H1 (cell line): ENCODE measurements around the gene PEX26. TPM values are rescaled to one million over a fixed set of nuclear protein-coding genes. Genes with fewer than 3 reads are reported as not detected.
"Not testable (repeated sequence)": the region's sequence is repeated elsewhere in the genome, so short reads cannot be mapped to it uniquely, and the experiment has no call there.

Experiments
- CTCF ChIA-PET: fragments of 300-600 bp; sonication (Branson Sonifier 250); formaldehyde crosslinking; loops from one replicate; lab custom pipeline; 2021; ENCODE audit not compliant: partially characterized antibody; lab: Charles Lee
- POLR2A ChIA-PET: fragments of 300-600 bp; sonication (Branson Sonifier 250); formaldehyde crosslinking; loops from one replicate; lab custom pipeline; 2021; ENCODE audit warnings: inconsistent platforms; ENCODE audit not compliant: partially characterized antibody; lab: Charles Lee
- DNase-seq, 2 experiments: peaks; one replicate each; pipeline versions ENCODE4 v3.0.0 to v3.0.0-alpha.2; 2010 to 2022; ENCODE audit warnings: low spot score in 2 of 2, low read depth in 1 of 2, mixed read lengths in 1 of 2
- FAIRE-seq: peaks from 2 replicates; lab custom pipeline; 2011; peaks lifted over from hg19 to GRCh38; lab: Jason Lieb, UNC
- H2AFZ ChIP-seq: 2 replicates; pipeline ENCODE4 v1.8.1; 2012; ENCODE audit warnings: low read length, inconsistent platforms
- H2AK5ac ChIP-seq: 2 replicates; pipeline ENCODE4 v1.6.1; 2013; ENCODE audit warnings: low read depth, low read length
- H2BK120ac ChIP-seq: replicated peaks from 2 replicates; pipeline ENCODE3; 2013; ENCODE audit warnings: low read depth, low read length, inconsistent platforms
- H2BK12ac ChIP-seq: 2 replicates; pipeline ENCODE4 v1.6.1; 2013; ENCODE audit warnings: low read depth, low read length
- H2BK15ac ChIP-seq: 2 replicates; pipeline ENCODE4 v1.6.1; 2013; ENCODE audit warnings: low read length
- H2BK20ac ChIP-seq: 2 replicates; pipeline ENCODE4 v1.6.1; 2013; ENCODE audit warnings: low read length
- H2BK5ac ChIP-seq: 2 replicates; pipeline ENCODE4 v1.6.1; 2013; ENCODE audit warnings: low read depth, low read length
- H3K14ac ChIP-seq: 2 replicates; pipeline ENCODE4 v1.6.1; 2013; ENCODE audit warnings: inconsistent platforms; ENCODE audit not compliant: insufficient read length
- H3K18ac ChIP-seq: 2 replicates; pipeline ENCODE4 v1.6.1; 2013; ENCODE audit warnings: low read length; ENCODE audit errors: extremely low read depth
- H3K23ac ChIP-seq: 2 replicates; pipeline ENCODE4 v1.6.1; 2013; ENCODE audit warnings: inconsistent platforms; ENCODE audit not compliant: insufficient read length
- H3K23me2 ChIP-seq: 2 replicates; pipeline ENCODE4 v1.6.1; 2013; ENCODE audit warnings: low read depth, low read length
- H3K27ac ChIP-seq: 2 replicates; pipeline ENCODE4 v1.6.1; 2011; ENCODE audit warnings: low read depth, low read length, inconsistent platforms
- H3K27me3 ChIP-seq, 4 experiments: replicated peaks in 1 of 4; 1 replicate in 1 of 4; 2 replicates in 3 of 4; pipeline versions ENCODE4 v1.6.1 to v1.8.1; 2011 to 2013; ENCODE audit warnings: low read length in 3 of 4, mild to moderate bottlenecking in 3 of 4, inconsistent platforms in 2 of 4, mixed read lengths in 2 of 4, moderate library complexity in 1 of 4; ENCODE audit not compliant: control insufficient read depth in 3 of 4, insufficient read depth in 3 of 4; ENCODE audit errors: extremely low read depth in 1 of 4
- H3K36me3 ChIP-seq, 4 experiments: 2 replicates each; pipeline versions ENCODE4 v1.6.1 to v1.8.1; 2011 to 2013; ENCODE audit warnings: mild to moderate bottlenecking in 4 of 4, low read length in 3 of 4, moderate library complexity in 2 of 4, control low read depth in 1 of 4, inconsistent platforms in 1 of 4; ENCODE audit not compliant: insufficient read depth in 4 of 4, control insufficient read depth in 2 of 4
- H3K4ac ChIP-seq: replicated peaks from 2 replicates; pipeline ENCODE3; 2013; ENCODE audit warnings: low read length, low read depth, mixed read lengths, inconsistent platforms; ENCODE audit not compliant: insufficient read length
- H3K4me1 ChIP-seq, 4 experiments: replicated peaks in 1 of 4; 1 replicate in 1 of 4; 2 replicates in 3 of 4; pipeline versions ENCODE4 v1.6.1 to v1.8.1; 2011 to 2013; ENCODE audit warnings: low read length in 3 of 4, inconsistent platforms in 2 of 4, mixed read lengths in 1 of 4; ENCODE audit not compliant: insufficient read depth in 4 of 4, control insufficient read depth in 3 of 4
- H3K4me2 ChIP-seq, 2 experiments: 2 replicates each; pipeline versions ENCODE4 v1.6.1 to v1.8.1; 2011 to 2013; ENCODE audit warnings: low read depth in 2 of 2, low read length in 2 of 2, control low read depth in 1 of 2, inconsistent platforms in 1 of 2, mild to moderate bottlenecking in 1 of 2; ENCODE audit not compliant: insufficient read depth in 1 of 2
- H3K4me3 ChIP-seq, 4 experiments: fragments of 200-600, 300-600 bp in 1 of 4; sonication (generic), shearing (Covaris generic), sonication (Bioruptor Twin) in 1 of 4; 2 replicates each; pipeline versions ENCODE4 v1.5.1 to v1.8.1; 2011 to 2016; ENCODE audit warnings: low read length in 4 of 4, low read depth in 3 of 4, control low read depth in 2 of 4, inconsistent platforms in 2 of 4, mild to moderate bottlenecking in 2 of 4, mixed read lengths in 1 of 4, moderate library complexity in 1 of 4; ENCODE audit not compliant: insufficient read depth in 2 of 4; ENCODE audit errors: extremely low read depth in 1 of 4
- H3K56ac ChIP-seq: replicated peaks from 2 replicates; pipeline ENCODE3; 2013; ENCODE audit warnings: low read depth, mild to moderate bottlenecking, mixed read lengths, low read length, inconsistent platforms; ENCODE audit not compliant: insufficient read length
- H3K79me1 ChIP-seq: 2 replicates; pipeline ENCODE4 v1.6.1; 2013; ENCODE audit warnings: low read depth, low read length, control low read depth
- H3K79me2 ChIP-seq, 2 experiments: 2 replicates each; pipeline versions ENCODE4 v1.6.1 to v1.8.1; 2012 to 2013; ENCODE audit warnings: low read length in 2 of 2, mild to moderate bottlenecking in 2 of 2, inconsistent platforms in 1 of 2; ENCODE audit not compliant: insufficient read depth in 2 of 2, control insufficient read depth in 1 of 2
- H3K9ac ChIP-seq, 4 experiments: replicated peaks in 1 of 4; 1 replicate in 1 of 4; 2 replicates in 3 of 4; pipeline versions ENCODE4 v1.6.1 to v1.8.1; 2011 to 2013; ENCODE audit warnings: low read depth in 3 of 4, low read length in 3 of 4, control low read depth in 2 of 4, mild to moderate bottlenecking in 2 of 4, moderate library complexity in 2 of 4, inconsistent platforms in 1 of 4; ENCODE audit errors: extremely low read depth in 1 of 4
- H3K9me3 ChIP-seq, 2 experiments: 2 replicates each; pipeline versions ENCODE4 v1.6.1 to v1.8.1; 2012 to 2013; ENCODE audit warnings: mild to moderate bottlenecking in 2 of 2, moderate library complexity in 2 of 2, control low read depth in 1 of 2, inconsistent platforms in 1 of 2, low read depth in 1 of 2, low read length in 1 of 2, mixed read lengths in 1 of 2; ENCODE audit not compliant: insufficient read depth in 2 of 2
- H4K20me1 ChIP-seq, 2 experiments: replicated peaks in 1 of 2; 2 replicates each; pipeline versions ENCODE3 to v1.8.1; 2011 to 2013; ENCODE audit warnings: inconsistent platforms in 2 of 2, low read length in 2 of 2, mild to moderate bottlenecking in 1 of 2; ENCODE audit not compliant: insufficient read depth in 2 of 2, control insufficient read depth in 1 of 2
- H4K5ac ChIP-seq: 2 replicates; pipeline ENCODE4 v1.6.1; 2013; ENCODE audit warnings: low read length, low read depth, mixed read lengths, inconsistent platforms; ENCODE audit not compliant: insufficient read length
- H4K8ac ChIP-seq: 2 replicates; pipeline ENCODE4 v1.8.0; 2013; ENCODE audit warnings: mild to moderate bottlenecking, moderate library complexity, low read length, inconsistent platforms; ENCODE audit not compliant: insufficient read depth; ENCODE audit errors: extremely low read depth
- H4K91ac ChIP-seq: replicated peaks from 2 replicates; pipeline ENCODE3; 2013; ENCODE audit warnings: low read length, mixed read lengths, inconsistent platforms; ENCODE audit not compliant: insufficient read length
- WGBS, 2 experiments: shearing (Covaris generic) in 1 of 2; methylation state at CpG; one replicate each; pipeline versions ENCODE4 v1.1.6 to v1.1.7; 2013 to 2015; ENCODE audit warnings: low lambda C conversion rate in 2 of 2, mixed read lengths in 2 of 2, inconsistent platforms in 1 of 2, low coverage in 1 of 2, missing lambda C conversion rate in 1 of 2; ENCODE audit not compliant: insufficient replicate concordance in 2 of 2, insufficient coverage in 1 of 2, insufficient read length in 1 of 2; ENCODE audit errors: extremely low coverage in 1 of 2, missing lambda C conversion rate in 1 of 2; 5-methylcytosine and 5-hydroxymethylcytosine counted together
- polyA plus RNA-seq, 7 experiments: library from polyadenylated mRNA; depleted of rRNA in 3 of 7; stranded (reverse) in 5 of 7; unstranded in 2 of 7; fragments of >200 nt in 5 of 7; fragments of 200-250 nt in 2 of 7; gene quantifications; 1 replicate in 5 of 7; 2 replicates in 1 of 7; 4 replicates in 1 of 7; pipeline versions ENCODE4 v1.2.1 to v1.2.3, GENCODE V29; 2011 to 2013; ENCODE audit warnings: missing spikeins in 2 of 7, mixed read lengths in 2 of 7
- total RNA-seq: library from RNA; stranded (reverse); fragmentation: NEBNext Ultra II Directional; extraction: Animal tissue kit (Norgen Biotek cat#: 25700); gene quantifications from 2 replicates; pipeline ENCODE4 v1.2.1, GENCODE V29; 2021

PEX26 gene
- total and polyA plus RNA-seq, 2 of the 8 experiments (the other 6 are each of a cell fraction or from before 2014, with no cell fraction given), result 33.1 to 49.0 TPM

DNA sequence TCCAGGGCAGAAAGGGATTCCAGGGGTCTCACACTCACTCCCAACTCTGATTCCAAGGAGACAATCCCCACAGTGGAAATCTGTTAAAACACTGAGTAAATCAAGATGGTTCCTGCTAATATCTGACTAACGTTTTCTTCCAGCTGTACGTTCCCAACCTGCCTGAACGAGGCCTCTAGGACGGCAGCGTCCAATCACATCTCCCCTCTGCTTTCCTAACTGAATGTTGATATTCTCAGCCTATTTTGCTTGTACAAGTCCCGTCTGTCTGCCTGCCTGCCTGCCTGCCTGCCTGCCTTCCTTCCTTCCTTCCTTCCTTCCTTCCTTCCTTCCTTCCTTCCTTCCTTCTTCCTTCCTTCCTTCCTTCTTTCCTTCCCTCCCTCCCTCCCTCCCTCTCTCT, 14.1 kb upstream of the PEX26 start:
- H2BK120ac ChIP-seq, H4K5ac ChIP-seq, H3K14ac ChIP-seq, H3K79me1 ChIP-seq, DNase-seq, H2AK5ac ChIP-seq, H3K23me2 ChIP-seq, H3K9me3 ChIP-seq, H3K36me3 ChIP-seq, H3K9ac ChIP-seq, H3K4me2 ChIP-seq, H4K20me1 ChIP-seq, H4K91ac ChIP-seq, H3K4ac ChIP-seq, H3K4me1 ChIP-seq, H2BK15ac ChIP-seq, H3K27ac ChIP-seq, H2AFZ ChIP-seq, FAIRE-seq, H2BK5ac ChIP-seq, H2BK12ac ChIP-seq, H3K23ac ChIP-seq, H3K18ac ChIP-seq, H3K79me2 ChIP-seq, H4K8ac ChIP-seq, H3K56ac ChIP-seq, H2BK20ac ChIP-seq, H3K27me3 ChIP-seq, H3K4me3 ChIP-seq: not testable (repeated sequence)
- WGBS, 2 experiments, result 75% methylated on average over 5 of the region's 6 CpGs; no CpG with 5 or more reads in 1 of the 2 experiments
- ChIA-PET POLR2A (interaction anchor here (1.0 to 1.2 kb wide), 2 partner anchors 12 to 14 kb away, joined by 3 to 5 read pairs; partner anchors contain the start of gene PEX26), CTCF (interaction anchor here (0.8 to 8.0 kb wide), 7 partner anchors 11 to 279 kb away, joined by 3 to 70 read pairs (median 4); partner anchors contain the start of gene PEX26)
